ENCODE measurements around the gene SPINK14.

The SPINK14 gene

GRCh38 chr5:148168246-148168645 is at the start of gene SPINK14:
TSS of gene SPINK14 (plus strand) at chr5:148168546. CDS start at chr5:148169733, 1,187 bp downstream.
- no peak for DNase-seq

GRCh38 chr5:148120317-148120716 is 48.0 kb upstream of the SPINK14 start:
- DNase-seq, result no peak

- no peak for DNase-seq
Measured at GRCh38 chr5:148125641-148126040, 42.7 kb upstream of the SPINK14 start.

- DNase-seq, result no peak
Measured at GRCh38 chr5:148135091-148136048, 33.0 kb upstream of the SPINK14 start.

- no peak for DNase-seq
Measured at GRCh38 chr5:148140846-148141245, 27.5 kb upstream of the SPINK14 start.

- no peak for DNase-seq
Measured at GRCh38 chr5:148141645-148142044, 26.7 kb upstream of the SPINK14 start.

- DNase-seq, result no peak
Measured at GRCh38 chr5:148145916-148146315, 22.4 kb upstream of the SPINK14 start.

- no peak for DNase-seq
Measured at GRCh38 chr5:148146487-148146886, 21.9 kb upstream of the SPINK14 start.

- no peak for DNase-seq
Measured at GRCh38 chr5:148147415-148147814, 20.9 kb upstream of the SPINK14 start.

- DNase-seq, result no peak
Measured at GRCh38 chr5:148151872-148152271, 16.5 kb upstream of the SPINK14 start.

- no peak for DNase-seq
Measured at GRCh38 chr5:148152781-148153180, 15.6 kb upstream of the SPINK14 start.

GRCh38 chr5:148156609-148157008 is 11.7 kb upstream of the SPINK14 start:
- DNase-seq, result no peak

- DNase-seq, result no peak
Measured at GRCh38 chr5:148162038-148162437, 6.3 kb upstream of the SPINK14 start.

- no peak for DNase-seq
Measured at GRCh38 chr5:148163345-148163744, 5.0 kb upstream of the SPINK14 start.

- no peak for DNase-seq
Measured at GRCh38 chr5:148166550-148167283, 1.6 kb upstream of the SPINK14 start.

GRCh38 chr5:148172377-148172776 is 4.0 kb downstream of the SPINK14 start:
- DNase-seq, result no peak

- no peak for DNase-seq
Measured at GRCh38 chr5:148176480-148176879, 8.1 kb downstream of the SPINK14 start.

GRCh38 chr5:148177207-148177606 is 8.9 kb downstream of the SPINK14 start:
- DNase-seq, result no peak

- DNase-seq, result peak in 1 of 2 donors; percentile 26
Measured at GRCh38 chr5:148179234-148179824, 11.0 kb downstream of the SPINK14 start.

GRCh38 chr5:148186248-148187003 is 18.1 kb downstream of the SPINK14 start:
- DNase-seq, result peak in 1 of 2 donors; percentile 50

GRCh38 chr5:148191010-148191409 is 22.7 kb downstream of the SPINK14 start:
- DNase-seq, result no peak

GRCh38 chr5:148193202-148193601 is 24.9 kb downstream of the SPINK14 start:
- no peak for DNase-seq

- no peak for DNase-seq
Measured at GRCh38 chr5:148201151-148201550, 32.8 kb downstream of the SPINK14 start.

Measured in bone marrow (tissue), 2 donors.